Embryonic facial prominence (tissue), 1 donor: ENCODE measurements around the gene PIK3IP1.
"Not testable (repeated sequence)": the region's sequence is repeated elsewhere in the genome, so short reads cannot be mapped to it uniquely, and the experiment has no call there.

Experiments
- DNase-seq: peaks from one replicate; pipeline ENCODE4 v3.0.0-alpha.2; 2016; ENCODE audit errors: extremely low spot score

Gene PIK3IP1

GRCh38 chr22:31292236-31292989 is at the start of gene PIK3IP1:
TSS of gene PIK3IP1 (minus strand) at chr22:31292488. CDS start at chr22:31292344, 144 bp downstream.
- no peak for DNase-seq

GRCh38 chr22:31341386-31342088 is 49.2 kb upstream of the PIK3IP1 start:
- no peak for DNase-seq

GRCh38 chr22:31340765-31341247 is 48.5 kb upstream of the PIK3IP1 start:
- DNase-seq: no peak

GRCh38 chr22:31340360-31340759 is 48.1 kb upstream of the PIK3IP1 start:
- no peak for DNase-seq

GRCh38 chr22:31339148-31339832 is 47.0 kb upstream of the PIK3IP1 start:
- DNase-seq: no peak

- DNase-seq: no peak
These were observed 44.9 kb upstream of the PIK3IP1 start for GRCh38 chr22:31337178-31337577.

- no peak for DNase-seq
These were observed 42.0 kb upstream of the PIK3IP1 start for GRCh38 chr22:31334329-31334728.

GRCh38 chr22:31333641-31334040 is 41.4 kb upstream of the PIK3IP1 start:
- DNase-seq: no peak

GRCh38 chr22:31332886-31333285 is 40.6 kb upstream of the PIK3IP1 start:
- no peak for DNase-seq

- no peak for DNase-seq
These were observed 39.7 kb upstream of the PIK3IP1 start for GRCh38 chr22:31332010-31332409.

GRCh38 chr22:31329453-31330215 is 37.3 kb upstream of the PIK3IP1 start:
- no peak for DNase-seq

GRCh38 chr22:31329029-31329428 is 36.7 kb upstream of the PIK3IP1 start:
- DNase-seq: no peak

- DNase-seq: no peak
These were observed 36.3 kb upstream of the PIK3IP1 start for GRCh38 chr22:31328544-31328960.

- DNase-seq: no peak
These were observed 35.7 kb upstream of the PIK3IP1 start for GRCh38 chr22:31327806-31328543.

GRCh38 chr22:31326877-31327276 is 34.6 kb upstream of the PIK3IP1 start:
- DNase-seq: no peak

GRCh38 chr22:31323578-31324550 is 31.6 kb upstream of the PIK3IP1 start:
- no peak for DNase-seq

- DNase-seq: no peak
These were observed 29.1 kb upstream of the PIK3IP1 start for GRCh38 chr22:31321421-31321820.

GRCh38 chr22:31314220-31314619 is 21.9 kb upstream of the PIK3IP1 start:
- DNase-seq: not testable (repeated sequence)

- DNase-seq: peak; percentile 56
These were observed 21.3 kb upstream of the PIK3IP1 start for GRCh38 chr22:31313366-31314147.
